T1000 (cell line): ENCODE results near the gene MOV10L1.
"Not testable (repeated sequence)": the region's sequence is repeated elsewhere in the genome, so short reads cannot be mapped to it uniquely, and the experiment has no call there.

ENCODE experiments used
- DNase-seq: peaks from one replicate; lab custom pipeline; 2025; ENCODE audit warnings: mixed read lengths; lab: John Stamatoyannopoulos, UW

The MOV10L1 gene

DNA sequence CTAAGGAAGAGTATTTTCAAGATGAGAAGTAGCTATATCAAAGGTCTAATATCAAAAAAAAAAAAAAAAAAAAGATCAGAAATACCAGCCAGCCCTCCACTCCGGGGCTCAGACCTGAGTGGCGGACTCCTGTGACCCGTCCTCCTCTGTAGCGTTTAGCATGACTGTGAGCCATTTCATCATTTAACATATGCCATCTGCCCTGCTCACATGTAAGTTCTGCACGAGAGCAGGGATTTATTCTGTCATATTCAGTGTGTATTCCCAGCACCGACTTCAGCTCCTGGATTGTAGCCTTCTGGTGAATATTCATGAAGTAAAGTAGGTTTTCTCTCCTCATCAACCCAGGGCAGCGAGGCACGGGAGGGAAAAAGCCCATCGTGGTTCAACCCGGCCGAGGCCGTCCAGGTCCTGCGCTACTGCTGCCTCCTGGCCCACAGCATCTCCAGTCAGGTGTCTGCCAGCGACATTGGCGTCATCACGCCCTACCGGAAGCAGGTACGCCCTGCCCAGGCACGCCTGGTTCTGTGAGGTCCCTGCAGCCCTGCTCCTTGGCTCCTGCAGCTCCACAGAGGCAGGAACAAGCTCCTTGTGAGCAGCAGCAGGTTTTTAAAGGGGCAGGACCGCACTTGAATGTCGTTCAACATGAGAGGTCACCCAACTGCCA is 68.0 kb downstream of the MOV10L1 start:
- no peak for DNase-seq

DNA sequence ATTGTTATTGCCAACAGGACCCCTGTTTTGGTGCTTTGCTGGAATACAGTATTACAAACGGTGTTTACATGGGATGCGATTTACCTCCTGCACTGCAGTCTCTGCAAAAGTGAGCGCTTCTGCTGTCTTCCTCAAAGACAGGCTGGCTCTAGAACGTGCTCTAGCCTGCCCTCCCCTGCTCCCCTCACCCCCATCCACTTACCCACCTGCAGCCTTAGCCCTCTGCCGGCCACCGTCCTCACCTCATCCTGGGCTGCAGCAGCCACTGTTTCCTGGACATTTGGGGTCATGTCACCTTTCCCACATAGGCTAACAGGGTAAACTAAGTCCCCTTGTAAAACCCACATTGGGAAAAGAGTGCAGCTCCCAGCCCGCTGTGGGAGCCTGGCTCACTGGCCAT is 71.1 kb downstream of the MOV10L1 start:
- DNase-seq: no peak

DNA sequence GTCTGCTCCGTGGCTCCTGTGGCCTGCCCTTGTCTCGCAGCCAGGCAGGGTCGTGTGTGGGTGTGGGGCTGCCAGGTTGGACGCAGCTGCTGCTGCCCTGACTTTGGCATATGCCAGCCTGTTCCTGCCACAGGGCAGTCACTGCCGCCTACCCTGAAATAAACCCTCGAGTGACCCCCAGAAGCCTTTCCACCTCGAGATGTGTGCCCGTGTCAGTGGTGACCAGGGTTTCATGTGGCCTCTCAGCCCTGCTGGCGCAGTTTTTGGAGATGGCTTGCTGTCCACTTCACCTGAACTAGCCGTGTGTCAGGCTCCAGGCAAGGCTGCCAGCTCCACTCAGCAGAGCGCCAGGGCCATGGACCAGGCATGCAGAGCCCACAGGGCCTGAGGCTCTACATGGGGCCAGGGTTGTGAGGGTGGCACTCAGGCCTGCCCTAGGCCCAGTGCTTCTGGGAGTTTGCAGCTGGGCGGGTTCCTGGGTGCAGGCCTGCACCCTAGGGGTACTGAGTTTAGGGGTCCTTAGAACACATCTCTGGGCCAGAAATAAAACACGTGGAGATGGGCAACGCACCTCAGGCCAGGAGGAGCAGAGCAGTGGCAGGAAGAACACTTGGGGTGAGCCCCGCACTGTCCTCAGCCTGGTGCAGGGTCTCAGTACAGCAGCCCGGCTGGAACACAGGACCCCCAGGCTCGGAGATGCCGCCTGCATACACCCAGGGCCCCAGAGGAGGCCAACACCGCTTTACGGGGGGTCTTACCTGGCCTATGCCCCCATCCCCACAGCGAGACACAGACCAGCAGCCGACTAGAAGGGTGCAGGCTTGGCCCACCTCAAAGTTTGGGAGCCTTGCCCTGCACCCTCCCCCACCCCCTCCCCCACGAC is 71.9 kb downstream of the MOV10L1 start:
- no peak for DNase-seq

DNA sequence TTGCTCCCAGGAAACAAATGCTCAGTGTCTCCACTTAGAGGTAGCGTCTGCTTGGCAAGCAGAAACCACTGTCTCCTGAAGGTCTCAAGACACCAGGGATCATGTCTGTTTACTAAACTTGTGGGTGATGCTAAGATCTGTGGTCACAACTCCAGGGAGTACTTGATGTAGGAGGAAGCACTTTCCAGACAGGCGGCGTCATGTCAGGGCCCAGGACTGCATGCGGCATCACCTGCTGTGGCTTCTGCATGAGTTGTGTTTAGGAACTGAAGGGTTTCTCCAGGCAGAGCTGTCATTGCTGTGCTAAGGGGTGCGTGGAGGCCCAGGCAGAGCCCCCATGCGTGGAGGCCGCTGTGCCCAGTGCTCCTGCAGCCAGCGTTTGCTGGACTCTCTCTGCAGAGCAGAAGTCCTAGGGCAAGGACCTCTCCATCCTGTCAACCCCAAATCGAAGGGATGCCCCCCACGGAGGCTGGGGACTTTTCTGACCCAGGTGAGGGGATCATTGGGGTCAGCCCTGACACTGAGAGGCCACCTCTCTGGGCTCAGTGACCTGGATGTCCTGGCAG is 72.7 kb downstream of the MOV10L1 start:
- DNase-seq: no peak

DNA sequence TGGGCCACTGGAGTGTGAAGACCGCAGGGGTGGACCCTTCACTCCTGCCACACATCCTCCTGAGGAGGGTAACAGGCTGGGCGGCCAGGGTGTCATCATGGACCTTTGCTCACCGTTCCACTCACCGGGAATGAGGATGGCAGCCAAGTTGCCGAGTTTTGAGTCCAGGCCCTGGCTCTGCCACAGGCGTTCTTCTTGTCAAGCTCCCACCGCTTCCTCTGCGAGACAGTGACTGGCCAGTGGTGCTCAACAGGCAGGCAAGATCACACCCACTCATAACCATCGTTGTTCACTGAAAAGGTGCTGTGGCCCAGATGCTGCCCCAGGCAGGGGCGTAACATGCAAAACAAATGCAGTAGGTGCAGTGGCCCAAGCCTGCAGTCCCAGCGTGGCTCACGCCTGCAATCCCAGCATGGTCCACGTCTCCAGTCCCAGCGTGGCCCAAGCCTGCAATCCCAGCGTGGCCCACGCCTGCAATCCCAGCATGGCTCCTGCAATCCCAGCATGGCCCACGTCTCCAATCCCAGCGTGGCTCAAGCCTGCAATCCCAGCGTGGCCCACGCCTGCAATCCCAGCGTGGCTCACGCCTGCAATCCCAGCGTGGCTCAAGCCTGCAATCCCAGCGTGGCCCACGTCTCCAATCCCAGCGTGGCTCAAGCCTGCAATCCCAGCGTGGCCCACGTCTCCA is 75.8 kb downstream of the MOV10L1 start:
- no peak for DNase-seq

DNA sequence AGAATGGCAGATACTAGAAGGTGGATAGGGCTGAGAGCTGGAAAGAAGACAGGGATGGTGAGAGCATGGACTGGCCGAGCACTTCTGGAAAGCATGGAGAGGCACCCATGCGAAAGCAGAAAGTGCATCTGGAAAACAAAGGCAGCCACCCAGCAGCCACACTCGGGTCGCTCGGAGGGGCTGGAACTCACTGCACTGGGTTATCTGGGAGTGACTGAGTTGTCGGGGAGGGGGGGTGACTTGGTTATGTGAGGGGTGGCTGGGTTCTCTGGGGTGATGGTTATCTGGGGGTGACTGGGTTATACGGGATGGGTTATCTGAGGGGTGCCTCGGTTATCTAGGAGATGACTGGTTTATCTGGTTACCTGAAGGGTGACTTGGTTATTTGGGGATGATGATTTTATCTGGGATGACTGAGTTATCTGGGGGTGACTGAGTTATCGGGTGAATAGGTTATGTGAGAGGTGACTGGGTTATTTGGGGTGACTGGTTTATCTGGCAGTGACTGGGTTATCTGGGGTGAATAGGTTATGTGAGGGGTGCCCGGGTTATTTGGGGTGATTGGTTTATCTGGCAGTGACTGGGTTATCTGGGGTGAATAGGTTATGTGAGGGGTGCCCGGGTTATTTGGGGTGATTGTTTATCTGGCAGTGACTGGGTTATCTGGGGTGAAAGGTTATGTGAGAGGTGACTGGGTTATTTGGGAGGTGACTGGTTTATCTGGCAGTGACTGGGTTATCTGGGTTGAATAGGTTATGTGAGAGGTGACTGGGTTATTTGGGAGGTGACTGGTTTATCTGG is 78.1 kb downstream of the MOV10L1 start:
- DNase-seq: no peak

DNA sequence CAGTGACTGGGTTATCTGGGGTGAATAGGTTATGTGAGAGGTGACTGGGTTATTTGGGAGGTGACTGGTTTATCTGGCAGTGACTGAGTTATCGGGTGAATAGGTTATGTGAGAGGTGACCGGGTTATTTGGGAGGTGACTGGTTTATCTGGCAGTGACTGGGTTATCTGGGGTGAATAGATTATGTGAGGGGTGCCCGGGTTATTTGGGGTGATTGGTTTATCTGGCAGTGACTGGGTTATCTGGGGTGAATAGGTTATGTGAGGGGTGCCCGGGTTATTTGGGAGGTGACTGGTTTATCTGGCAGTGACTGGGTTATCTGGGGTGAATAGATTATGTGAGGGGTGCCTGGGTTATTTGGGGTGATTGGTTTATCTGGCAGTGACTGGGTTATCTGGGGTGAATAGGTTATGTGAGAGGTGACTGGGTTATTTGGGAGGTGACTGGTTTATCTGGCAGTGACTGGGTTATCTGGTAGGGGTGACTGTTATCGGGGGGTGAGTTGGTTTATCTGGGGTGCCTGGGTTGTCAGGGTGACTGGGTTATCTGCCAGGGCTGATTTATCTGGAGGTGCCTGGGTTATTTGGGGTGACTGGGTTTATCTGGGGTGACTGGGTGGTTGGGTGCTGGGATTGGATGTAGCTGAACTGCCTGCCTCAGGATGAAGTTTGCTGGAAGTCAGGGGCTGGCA is 78.8 kb downstream of the MOV10L1 start:
- not testable (repeated sequence) for DNase-seq

DNA sequence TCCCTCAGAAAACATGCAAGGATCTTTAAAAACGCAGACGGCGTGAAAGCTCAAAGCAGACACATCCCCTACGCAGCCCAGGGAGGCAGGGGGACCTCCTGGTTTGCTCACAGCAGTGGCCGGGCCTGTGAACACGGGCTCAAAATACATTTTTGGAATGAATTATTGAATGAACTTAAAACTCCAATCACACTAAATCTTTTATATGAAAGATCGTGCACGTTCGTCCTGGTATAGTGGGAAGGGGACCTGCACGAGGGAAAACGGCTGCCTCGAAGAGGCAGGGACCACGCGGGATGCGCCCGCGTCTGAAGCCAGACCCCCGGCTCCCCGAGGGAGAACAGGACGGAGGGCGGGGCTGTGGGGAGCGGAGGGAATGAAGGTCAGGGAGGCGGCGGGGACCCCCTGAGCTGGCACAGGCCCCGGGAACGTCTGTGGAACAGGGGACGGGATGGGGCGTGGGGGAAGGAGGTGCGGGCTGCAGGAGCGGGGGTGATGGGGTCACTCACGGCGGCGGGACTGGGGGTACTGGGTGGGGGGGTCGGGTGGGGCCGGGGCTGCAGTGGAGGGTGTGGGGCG is 79.5 kb downstream of the MOV10L1 start:
- DNase-seq: no peak

DNA sequence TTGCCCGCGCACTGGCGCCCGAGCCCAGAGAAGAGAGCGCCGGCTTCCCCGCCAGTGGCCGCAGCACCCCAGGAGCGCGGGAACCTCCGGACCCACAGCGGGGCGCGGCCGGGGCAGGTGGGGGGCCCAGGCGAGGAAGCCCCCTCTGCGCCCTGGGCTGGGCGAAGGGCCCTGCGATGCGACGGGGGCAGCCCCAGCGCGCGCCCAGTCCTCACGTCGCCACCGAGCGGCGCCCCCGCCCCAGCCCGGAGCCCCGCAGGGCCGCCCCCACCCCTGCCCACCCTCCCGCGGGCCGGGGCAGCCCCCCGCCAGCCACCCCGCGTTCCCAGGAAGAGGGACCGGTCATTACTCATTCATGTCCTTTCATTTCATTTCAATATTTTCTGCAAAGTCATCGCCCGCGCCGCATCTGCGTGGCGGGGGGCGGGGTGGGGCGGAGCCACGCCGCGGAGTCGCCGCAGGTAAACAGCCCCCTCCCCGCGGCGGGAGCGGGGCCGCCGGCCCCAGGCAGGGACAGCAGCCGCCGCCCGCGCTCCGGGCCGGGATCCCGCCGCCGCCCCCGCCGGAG is 80.1 kb downstream of the MOV10L1 start:
- no peak for DNase-seq

DNA sequence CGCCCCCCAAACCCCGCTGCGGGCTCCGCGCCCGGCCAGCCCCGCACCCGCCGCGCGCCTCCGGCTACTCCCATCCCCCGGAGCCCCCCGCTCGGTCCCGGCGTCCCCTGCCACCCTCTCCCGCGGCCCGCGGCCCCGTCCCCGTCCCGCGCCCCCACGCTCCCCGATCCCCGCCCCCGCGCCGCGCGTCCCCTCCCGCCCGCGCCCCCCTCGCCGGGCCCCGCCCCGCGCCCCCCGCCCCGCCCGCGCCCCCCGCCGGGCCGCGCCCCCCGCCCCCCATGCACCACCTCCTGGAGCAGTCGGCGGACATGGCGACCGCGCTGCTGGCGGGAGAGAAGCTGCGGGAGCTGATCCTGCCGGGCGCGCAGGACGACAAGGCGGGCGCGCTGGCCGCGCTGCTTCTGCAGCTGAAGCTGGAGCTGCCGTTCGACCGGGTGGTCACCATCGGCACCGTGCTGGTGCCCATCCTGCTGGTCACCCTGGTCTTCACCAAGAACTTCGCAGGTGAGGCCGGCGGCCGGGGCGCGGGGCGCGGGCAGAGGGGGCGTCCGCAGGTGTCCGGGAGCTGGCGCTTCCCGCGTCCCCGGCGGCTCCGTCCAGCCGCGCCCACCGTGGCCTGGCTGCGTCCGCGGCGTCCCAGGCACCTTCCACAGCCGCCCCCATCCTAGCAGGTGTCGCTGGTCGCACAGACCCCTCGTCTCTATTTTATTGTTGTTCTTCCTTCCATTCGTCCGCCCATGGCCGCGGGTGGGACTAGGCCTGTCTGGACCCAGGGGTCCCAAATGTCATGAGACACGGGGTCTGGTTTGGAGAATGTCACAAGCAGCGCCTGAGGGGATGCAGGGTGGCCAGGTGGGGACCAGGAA is 80.9 kb downstream of the MOV10L1 start, which contains the start of gene PANX2:
TSS of gene PANX2 (plus strand) at position 279 of the 866 bp plus-strand sequence. CDS start at position 279, 0 bp downstream.
- DNase-seq: no peak

DNA sequence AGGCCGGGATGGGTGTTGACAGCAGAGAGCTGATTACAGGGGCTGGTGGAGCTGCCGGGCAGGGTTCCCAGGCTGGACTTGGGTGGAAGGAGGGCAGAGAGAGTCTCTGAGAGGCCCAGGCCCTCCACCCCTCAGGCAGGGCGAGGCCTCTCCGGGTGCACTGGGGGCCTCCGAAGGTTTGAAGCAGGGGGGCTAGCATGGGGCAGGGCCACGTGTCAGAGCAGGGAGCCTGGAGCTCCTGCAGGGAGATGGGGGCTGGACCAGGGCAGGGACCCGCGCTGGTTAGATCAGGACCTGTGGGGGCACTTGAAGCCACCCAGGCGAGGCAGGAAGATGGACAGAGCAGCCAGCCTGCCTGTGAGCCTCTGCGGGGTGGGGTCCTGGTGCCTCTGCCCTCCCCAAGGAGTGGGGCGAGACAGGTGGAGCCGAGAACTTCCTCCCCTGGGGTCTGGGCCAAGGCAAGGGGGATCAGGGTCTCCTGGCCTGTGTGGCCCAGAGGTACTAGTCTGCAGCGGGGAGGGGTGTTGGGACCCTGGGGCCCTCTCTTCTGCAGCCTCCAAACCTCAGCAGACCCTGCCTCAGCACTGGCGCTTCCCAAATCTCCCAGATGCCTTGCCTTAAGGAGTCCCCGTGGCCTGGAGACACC is 81.6 kb downstream of the MOV10L1 start:
- no peak for DNase-seq

DNA sequence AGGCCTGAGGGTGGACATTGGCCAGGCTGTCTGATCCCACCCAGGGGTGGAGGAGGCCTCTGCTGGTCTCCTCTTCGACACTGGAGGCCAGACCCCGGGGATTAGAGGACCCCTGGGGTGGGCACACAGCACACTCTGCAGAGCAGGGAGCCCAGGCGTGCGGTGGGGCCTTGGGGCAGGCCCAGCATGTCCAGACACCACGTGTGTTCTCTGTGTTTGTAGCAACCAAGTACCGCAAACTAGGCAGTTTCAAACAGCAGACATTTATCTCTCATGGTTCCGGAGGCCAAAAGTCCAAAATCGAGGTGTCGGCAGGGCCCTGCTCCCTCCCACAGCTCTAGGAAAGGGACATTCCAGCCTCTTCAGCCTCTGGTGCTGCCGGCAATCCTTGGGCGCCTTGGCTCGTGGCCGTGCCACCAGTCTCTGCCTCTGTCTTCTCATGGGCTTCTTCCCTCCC is 82.2 kb downstream of the MOV10L1 start:
- no peak for DNase-seq

DNA sequence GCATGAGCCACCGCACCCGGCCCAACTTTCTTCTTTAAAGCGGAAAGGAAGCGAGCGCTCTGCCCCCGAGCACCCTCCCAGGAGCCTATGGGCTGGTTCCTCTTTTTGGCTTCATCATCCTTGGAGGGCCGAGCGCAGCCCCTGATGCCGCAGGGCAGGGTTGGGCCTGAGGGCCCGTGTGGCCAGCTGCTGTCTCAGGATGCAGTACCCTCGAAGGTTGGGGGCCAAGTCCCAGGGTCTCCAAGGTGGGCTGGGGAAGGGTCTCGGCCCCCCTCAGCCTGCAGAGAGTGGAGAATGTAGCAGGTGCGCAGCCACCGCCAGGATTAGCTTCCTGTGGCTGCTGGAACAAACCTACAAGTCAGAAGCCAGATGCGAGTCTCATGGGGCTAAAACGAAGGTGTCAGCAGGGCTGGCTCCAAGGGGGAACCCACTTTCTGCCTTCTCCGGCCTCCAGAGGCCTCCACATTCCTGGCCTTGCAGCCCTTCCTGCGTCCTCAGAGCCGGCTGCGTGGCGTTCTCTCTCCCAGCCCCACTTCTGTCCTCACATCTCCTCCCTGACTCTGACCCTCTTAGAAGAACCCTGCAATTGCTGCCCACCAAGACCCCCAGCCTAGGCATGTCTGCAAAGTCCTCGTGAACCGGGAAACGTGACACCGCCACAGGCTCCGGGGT is 83.6 kb downstream of the MOV10L1 start:
- no peak for DNase-seq

DNA sequence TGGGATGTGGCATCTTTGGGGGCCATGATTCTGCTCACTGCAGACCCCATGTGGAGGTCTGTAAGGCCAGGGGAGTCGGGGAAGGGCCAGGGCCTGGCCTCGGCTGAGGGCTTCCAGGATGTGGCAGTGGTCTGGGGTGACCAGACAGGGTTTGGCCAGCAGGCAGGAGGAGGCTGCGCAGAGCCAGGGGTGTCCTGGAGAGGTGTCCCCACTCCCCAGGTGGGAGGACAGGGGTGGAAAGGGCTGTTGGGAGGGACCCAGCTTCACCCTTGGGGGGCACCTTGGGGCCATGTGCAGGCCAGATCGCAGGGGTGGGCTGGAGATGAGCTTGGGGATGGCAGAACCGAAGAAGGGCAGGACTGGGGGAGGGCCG is 84.2 kb downstream of the MOV10L1 start:
- DNase-seq: no peak

DNA sequence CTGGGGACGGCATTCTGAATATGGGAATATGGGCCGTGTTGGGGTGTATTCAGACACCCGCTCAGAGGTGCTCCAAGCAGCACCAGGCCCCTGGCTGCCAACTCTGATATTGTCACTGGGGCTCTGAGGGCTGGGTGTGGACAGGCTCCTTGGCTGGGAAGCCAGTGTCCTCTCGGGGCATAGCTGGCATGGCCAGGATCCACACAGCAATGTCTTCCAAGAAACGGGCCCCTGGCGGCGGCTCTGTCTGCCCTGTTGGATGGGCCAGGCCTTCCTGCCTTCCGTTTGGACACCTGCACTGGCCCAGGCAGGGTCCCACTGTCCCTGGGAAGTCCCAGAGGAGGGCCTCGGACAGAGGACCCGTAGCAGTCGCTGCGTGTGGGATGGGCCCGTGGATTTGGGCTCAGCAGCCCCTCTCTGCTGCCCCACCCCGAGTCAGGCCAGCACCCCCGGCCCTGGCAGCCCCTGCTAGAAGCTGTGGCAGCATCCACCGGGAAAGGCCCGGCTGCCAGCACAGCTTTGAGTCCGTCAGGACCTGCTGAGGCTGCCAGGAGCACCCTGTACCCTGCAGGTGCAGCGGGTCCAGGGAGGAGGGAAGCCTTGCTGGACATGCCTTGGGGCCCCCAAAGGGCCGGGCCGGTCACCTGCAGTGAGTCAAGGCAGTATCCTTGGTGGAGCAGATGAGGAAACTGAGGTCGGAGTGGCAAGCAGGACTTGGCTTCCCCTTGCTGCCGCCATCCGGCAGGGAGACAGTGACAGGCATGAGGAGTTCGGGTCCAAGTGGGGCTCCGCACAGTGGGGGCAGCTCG is 84.8 kb downstream of the MOV10L1 start:
- DNase-seq: no peak

DNA sequence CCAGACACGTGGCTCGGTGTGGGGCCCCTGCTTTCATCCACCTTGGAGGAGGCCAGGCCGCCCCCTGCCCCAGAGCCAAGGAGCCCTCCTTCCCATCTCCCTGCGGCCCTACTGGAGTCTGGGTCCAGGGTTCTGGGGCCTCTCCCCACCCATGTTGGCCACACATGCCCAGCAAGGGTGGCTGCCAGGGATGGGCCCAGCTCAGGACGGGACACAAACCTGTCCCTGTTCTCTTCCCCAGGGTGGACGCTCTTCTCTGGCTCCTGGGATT is 85.3 kb downstream of the MOV10L1 start:
- DNase-seq: no peak
